ENCODE data around the gene ZAR1L.
A peak's percentile ranks its signal among the peaks of the same experiment; 100 is the strongest.

The ZAR1L gene

GRCh38 chr13:32255724-32256109, 59.4 kb downstream of the ZAR1L start:
- peak; percentile 9 to 20 for DNase-seq (ENCODE audit: low read depth in 2 of 2)

- DNase-seq (ENCODE audit: low read depth in 2 of 2) = no peak
These were observed 60.0 kb downstream of the ZAR1L start for GRCh38 chr13:32254916-32255723.

GRCh38 chr13:32254416-32254815, 60.7 kb downstream of the ZAR1L start:
- no peak for DNase-seq (ENCODE audit: low read depth in 2 of 2)

GRCh38 chr13:32253911-32254399, 61.2 kb downstream of the ZAR1L start:
- DNase-seq (ENCODE audit: low read depth in 2 of 2) = no peak
